Fibroblast of gingiva (primary cell): ENCODE measurements around the gene SORBS1.
"Not testable (repeated sequence)": the region's sequence is repeated elsewhere in the genome, so short reads cannot be mapped to it uniquely, and the experiment has no call there.

Source experiments
- DNase-seq: peaks from one replicate; pipeline ENCODE4 v3.0.0-alpha.2; 2011; ENCODE audit warnings: low read depth

Gene SORBS1

GRCh38 chr10:95388539-95388938 is 172.6 kb downstream of the SORBS1 start:
- peak; percentile 30 for DNase-seq

GRCh38 chr10:95388109-95388471 is 173.1 kb downstream of the SORBS1 start:
- DNase-seq = no peak

DNA sequence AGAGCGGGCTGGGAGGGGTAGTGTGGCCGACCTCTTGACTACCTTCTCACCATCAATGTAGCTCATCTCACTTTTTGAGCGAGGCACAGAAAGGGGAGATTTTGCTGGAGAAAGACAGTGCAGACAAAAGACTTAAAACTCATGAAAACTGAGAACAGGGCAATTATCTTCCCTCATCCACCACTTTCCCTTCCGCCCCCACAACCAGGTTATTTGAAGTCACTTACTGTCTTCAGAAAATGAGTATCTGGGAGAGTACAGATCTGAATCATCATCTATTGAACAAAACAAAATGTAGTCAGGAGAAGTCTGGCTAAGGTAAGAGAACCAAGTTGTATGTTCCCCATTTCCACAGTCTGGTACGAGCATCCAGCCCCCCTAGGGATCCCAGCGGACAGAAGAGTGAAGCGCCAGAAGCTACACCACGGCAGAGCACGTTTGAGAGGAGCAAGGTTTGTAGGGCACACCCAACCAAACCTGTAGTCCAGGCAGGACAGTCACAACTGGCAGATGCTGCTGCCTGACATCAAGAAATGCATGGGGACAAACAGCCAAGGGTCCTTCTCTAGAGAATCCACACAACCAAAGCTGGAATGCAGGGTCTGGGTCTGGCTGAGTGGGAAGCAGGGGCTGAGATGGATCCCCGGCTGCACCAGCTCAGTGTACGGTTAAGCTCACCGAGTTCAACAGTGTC is 177.0 kb downstream of the SORBS1 start:
- no peak for DNase-seq

GRCh38 chr10:95382596-95382995 is 178.6 kb downstream of the SORBS1 start:
- DNase-seq = no peak

GRCh38 chr10:95382174-95382573 is 179.0 kb downstream of the SORBS1 start:
- no peak for DNase-seq

- no peak for DNase-seq
Observed at GRCh38 chr10:95377950-95378349, 183.2 kb downstream of the SORBS1 start.

GRCh38 chr10:95375418-95375817 is 185.8 kb downstream of the SORBS1 start:
- DNase-seq = no peak

- DNase-seq = peak; percentile 59
Observed at GRCh38 chr10:95374597-95375209, 186.5 kb downstream of the SORBS1 start.

- no peak for DNase-seq
Observed at GRCh38 chr10:95373660-95374059, 187.5 kb downstream of the SORBS1 start.

DNA sequence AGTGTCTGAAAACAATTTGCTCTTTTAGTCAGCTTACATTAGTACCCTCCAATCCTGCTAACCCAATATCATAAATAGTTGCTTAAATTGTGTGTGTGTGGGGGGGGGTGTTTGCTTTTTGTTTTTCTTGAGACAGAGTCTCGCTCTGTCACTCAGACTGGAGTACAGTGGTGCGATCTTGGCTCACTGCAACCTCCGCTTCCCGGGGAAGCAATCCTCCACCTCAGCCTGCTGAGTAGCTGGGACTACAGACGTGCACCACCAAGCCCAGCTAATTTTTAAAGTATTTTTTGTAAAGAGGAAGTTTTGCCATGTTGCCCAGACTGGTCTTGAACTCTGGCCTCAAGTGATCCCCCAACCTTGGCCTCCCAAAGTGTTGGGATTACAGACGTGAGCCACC is 196.8 kb downstream of the SORBS1 start:
- DNase-seq = no peak

DNA sequence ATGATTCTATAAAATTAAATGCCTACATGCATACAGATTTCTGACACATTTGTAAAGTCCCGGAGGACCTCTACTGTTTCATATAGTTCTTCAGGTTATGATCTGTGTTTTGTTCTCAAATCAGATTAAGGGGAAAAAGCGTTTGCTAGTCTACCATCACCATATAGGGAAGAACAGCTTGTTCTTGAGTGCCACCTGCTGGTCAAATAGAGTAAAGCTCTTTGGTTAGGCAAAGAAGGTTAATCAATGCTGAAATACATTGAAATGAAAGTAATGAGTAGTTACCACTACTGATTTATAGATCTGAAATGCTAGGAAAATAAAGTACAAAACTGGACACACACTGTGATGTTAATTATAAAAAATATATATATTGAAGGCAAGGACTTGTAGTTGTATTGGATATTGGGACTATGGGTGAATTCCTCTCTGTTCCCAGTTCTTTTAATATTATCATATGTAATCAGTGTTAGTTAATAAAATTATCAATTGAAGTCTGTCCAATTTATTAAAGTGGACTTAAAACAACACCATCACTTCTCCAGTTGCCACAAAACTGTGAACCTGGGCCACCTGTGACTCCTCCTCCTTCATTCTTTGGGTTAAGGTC is 197.8 kb downstream of the SORBS1 start:
- peak; percentile 56 for DNase-seq

GRCh38 chr10:95360122-95360714 is 201.0 kb downstream of the SORBS1 start:
- peak; percentile 32 for DNase-seq

DNA sequence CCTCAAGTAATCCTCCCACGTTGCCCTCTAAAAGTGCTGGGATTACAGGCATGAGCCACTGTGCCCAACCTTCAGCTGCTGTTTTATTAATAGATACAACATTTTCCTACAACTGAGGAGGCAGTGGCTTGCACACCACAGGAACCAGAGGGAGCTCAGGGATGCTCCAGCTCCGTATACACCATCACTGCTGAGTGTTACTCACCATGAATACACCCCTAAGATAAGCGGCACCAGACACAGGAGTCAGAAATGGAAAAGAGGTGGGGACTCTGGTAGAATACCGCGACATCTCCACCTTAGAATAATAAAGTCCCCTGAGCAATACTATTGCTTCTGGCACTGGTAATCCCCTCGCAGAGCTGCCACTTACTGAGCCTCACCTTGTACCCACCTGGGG is 201.7 kb downstream of the SORBS1 start:
- DNase-seq = no peak

GRCh38 chr10:95356190-95356955 is 204.8 kb downstream of the SORBS1 start:
- DNase-seq = no peak

GRCh38 chr10:95355301-95355700 is 205.9 kb downstream of the SORBS1 start:
- DNase-seq = no peak

DNA sequence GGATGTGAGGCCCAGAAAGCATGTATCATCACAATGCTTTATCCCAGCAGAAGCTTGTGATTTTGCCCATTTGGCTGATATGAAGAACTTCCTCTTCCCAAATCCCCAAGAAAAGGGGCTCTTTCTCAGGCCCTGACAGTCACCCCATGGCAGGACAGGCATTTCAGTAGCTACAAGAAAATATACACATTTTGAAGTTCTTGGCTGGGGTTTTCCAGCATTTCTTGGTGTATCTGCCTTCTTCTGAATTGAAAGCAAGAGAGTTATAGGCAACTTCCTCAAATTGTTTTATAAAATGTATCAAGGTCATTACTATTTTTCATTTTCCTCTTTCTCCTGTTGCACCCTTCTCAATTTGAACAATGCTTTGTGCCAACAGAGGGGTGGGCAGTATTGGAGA is 207.1 kb downstream of the SORBS1 start:
- no peak for DNase-seq

- no peak for DNase-seq
Observed at GRCh38 chr10:95353123-95353522, 208.0 kb downstream of the SORBS1 start.

- DNase-seq = no peak
Observed at GRCh38 chr10:95352684-95353083, 208.5 kb downstream of the SORBS1 start.

DNA sequence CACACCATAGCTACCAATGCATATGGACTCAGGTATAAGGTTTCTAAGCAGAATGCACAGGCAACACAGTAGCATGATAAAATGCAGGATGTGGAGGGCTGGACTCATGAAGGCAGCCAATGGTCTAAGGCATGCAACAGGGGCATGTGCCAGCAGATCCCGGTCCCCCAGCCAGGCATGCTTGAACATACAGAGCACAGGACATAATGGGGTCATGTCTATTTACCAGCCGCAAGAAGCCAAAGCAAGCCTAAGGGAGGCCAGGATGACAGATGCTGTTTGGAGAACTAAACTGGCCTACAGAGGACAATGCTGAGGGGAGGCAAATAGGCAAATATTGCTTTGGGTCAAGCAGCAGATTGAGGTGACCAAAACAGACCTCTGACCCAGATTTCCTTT is 210.3 kb downstream of the SORBS1 start:
- DNase-seq = no peak

GRCh38 chr10:95350219-95350829 is 210.8 kb downstream of the SORBS1 start:
- peak; percentile 90 for DNase-seq

GRCh38 chr10:95347402-95347766 is 213.8 kb downstream of the SORBS1 start:
- DNase-seq = not testable (repeated sequence)
